Head of caudate nucleus (tissue), 42 donors: ENCODE measurements around the gene CDC14A.
"Not testable (repeated sequence)": the region's sequence is repeated elsewhere in the genome, so short reads cannot be mapped to it uniquely, and the experiment has no call there.

Experiments used
- DNase-seq, 42 donors: peaks; one replicate each; pipeline versions ENCODE4 v3.0.0 to v3.0.0-alpha.2; 2020 to 2021; ENCODE audit warnings: mixed read lengths in 7 of 42
- intact Hi-C: fragments of 100-400 bp; cut with DNase I; formaldehyde crosslinking; loops from one replicate; pipeline ENCODE4 v1.15.0; 2022

CDC14A gene

DNA sequence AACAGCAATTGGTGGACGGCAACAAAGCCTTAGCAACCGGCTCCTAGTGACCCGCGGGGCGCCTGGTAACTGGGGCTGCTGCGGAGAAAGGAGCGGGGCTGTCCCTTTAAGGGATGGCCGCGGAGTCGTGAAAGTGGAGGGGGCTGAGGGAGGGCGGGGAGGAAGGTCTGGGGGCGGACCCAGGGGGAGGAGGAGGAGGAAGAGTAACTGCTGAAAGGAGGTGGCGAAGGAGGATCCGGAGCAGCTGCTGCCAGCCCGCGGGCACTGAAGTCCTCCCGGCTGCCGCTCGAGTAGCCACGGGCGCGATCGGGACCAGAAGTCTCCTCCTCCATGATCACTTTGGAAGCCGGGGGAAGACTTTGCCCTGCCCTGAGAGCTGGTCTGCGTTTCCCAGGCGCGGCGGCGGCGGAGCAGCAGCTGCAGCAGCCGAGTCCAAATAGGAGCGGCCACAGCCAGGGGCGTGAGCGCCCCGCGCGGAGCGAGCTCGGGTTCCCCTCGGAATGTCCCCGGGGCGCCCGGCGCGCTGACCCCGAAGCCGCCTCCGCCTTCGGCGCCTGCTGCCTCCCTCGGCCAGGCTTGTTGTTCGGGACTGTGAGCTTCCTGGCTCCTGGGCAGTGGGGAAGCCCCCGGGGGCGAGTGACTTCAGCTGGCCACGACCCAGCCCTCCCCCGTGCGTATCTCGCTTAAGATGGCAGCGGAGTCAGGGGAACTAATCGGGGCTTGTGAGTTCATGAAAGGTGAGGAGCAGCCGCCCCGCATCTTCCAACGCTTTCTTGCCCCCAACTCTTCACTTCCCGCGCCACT is at the start of gene CDC14A:
CDC14A (plus strand) TSS at position 240 of the 804 bp plus-strand sequence; CDS start at position 689, 449 bp downstream.
- intact Hi-C loops: loop anchor here (5.0 kb wide), 2 partner anchors 85 to 100 kb away; partner anchors contain the start of gene RTCA
- peak; percentile 68 to 94 (median 86) for DNase-seq

GRCh38 chr1:100302739-100303138 is 49.6 kb upstream of the CDC14A start:
- DNase-seq: no peak
- intact Hi-C loops: no loop called here

DNA sequence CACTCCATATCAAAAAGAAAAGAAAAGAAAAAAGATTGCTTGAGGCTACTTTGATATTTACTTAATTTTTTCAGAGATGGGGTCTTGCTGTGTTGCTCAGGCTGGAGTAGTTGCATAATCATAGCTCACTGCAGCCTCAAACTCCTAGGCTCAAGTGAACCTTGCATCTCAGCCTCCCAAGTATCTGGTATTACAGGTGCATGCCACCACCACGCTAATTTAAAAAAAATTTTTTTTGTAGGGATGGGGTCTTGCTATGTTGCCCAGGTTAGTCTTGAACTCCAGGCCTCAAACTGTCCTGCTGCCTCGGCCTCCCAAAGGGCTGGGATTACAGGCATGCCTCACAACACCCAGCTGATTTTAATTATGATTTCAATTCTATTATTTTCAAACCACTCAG is 48.1 kb upstream of the CDC14A start:
- intact Hi-C loops: no loop called here
- no peak for DNase-seq

- intact Hi-C loops: no loop called here
- no peak for DNase-seq
Observed at GRCh38 chr1:100304921-100305320, 47.4 kb upstream of the CDC14A start.

DNA sequence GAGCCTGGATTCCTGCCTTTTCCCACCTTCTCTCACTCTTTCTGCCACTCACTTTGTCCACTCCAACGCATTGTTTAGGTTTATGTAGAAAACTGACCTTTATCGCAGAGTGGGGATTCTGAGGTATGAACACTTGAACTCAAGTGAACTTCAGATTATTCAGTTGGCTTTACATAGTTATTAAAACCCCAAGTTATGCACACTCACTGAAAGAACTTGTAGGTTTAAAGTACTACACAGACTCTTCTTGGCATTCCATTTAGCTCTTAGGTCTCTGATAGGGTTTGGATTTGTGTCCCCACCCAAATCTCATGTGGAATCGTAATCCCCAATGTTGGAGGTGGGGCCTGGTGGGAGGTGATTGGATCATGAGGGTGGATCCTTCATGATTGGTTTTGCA is 46.4 kb upstream of the CDC14A start:
- no peak for DNase-seq
- intact Hi-C loops: no loop called here

DNA sequence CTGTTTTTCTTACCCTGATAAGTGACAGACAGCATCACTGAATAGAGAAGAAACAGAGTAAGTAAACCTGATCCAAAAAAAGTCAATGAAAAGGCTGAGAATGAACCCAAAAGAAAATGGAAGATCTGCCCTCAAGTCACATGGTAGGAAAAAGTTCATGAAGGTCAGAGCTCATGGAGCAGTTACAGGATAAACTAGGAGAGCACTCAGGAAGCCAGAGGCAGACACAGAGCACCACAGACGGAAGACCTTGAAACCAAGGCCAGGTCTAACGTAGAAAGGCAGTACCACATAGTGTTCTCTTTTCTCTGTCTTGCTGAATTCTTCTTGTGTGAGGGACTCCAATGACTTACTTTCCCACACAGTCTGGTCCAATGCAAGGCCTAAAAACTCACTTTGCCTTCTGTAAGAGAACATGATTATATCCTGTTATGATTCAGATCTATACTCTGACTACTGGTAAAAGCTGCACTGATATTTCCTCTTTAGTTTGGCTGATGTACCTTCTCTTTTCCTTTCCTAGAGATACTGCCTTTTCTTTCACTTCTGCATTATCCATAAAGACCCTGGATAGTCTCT is 45.5 kb upstream of the CDC14A start:
- intact Hi-C loops: no loop called here
- no peak for DNase-seq

DNA sequence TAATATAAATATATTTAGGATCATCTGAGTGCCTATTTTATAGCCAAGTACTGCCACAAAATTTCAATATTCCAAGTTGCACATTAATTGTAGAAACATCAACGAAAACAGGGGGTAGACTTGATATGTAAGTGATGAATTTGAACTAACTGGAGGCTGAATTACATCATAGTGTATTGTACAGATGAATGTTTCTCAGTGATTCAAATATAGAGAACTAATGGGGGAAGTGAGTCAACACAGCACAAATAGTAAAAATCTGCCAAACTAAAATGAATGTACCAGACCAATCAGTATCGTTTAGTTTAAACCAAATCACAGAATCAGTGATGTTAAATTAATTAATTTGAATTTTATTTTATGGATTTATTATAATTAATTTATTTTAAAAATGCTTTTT is 43.5 kb upstream of the CDC14A start:
- DNase-seq: no peak
- intact Hi-C loops: no loop called here

DNA sequence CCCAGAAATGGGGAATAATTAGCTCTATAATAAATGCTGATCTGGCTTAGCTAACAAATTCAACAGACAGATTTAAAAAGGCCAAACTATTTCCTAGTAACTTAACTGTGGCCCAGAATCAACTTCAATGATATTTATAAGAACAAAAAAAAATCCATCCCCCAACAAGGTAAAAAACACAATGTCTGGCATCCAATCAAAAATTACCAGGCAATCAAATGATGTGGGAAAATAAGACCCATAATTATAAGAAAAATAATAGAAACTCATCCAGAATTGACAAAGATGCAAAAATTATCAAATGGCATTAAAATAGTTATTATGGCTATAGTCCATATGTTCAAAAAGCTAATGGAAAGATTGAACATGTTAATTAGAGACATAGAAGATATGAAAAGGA is 42.4 kb upstream of the CDC14A start:
- intact Hi-C loops: no loop called here
- no peak for DNase-seq

- DNase-seq: no peak
Observed at GRCh38 chr1:100313382-100313781, 38.9 kb upstream of the CDC14A start.

DNA sequence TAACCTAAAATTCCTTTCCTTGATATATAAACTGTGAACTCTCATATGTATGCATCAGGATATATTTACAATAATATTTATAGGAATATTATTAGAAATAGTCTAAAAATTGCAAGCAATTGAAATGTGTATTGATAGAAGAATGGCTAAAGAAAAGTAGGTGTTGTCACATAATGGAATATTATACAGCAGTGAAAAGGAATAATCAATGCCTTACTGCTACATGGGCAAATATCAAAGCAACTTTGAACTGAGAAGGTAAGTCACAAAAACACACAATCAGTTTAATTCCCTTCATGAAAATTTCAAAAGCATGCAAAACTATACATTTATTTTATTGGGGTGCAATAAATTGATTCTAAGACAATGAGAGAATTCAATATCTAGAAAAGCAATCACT is 35.7 kb upstream of the CDC14A start:
- intact Hi-C loops: no loop called here
- no peak for DNase-seq

More at GRCh38 chr1:100313382-100313781, 38.9 kb upstream of the CDC14A start:
- intact Hi-C loops: no loop called here

- intact Hi-C loops: no loop called here
- no peak for DNase-seq
Observed at GRCh38 chr1:100320311-100321099, 31.8 kb upstream of the CDC14A start.

GRCh38 chr1:100321100-100321493 is 31.2 kb upstream of the CDC14A start:
- intact Hi-C loops: no loop called here
- no peak for DNase-seq

DNA sequence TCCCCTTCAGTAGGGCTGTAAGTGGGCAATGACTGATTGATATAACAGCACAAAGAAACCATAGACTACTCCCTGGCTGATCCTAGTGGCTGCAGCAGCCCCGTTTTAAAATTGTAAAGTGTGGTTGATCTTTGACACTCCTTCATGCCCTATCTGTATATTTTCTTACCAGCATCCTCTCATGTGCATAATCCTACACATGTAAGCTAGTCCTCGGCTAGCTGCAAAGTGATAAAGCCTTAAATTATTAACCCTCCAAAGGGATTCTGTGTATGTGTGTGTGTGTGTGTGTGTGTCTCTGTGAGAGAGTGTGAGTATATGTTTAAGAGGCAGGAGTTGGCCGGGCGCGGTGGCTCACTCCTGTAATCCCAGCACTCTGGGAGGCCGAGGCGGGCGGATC is 30.8 kb upstream of the CDC14A start:
- intact Hi-C loops: no loop called here
- DNase-seq: no peak

GRCh38 chr1:100322436-100323211 is 29.7 kb upstream of the CDC14A start:
- DNase-seq: no peak
- intact Hi-C loops: no loop called here

- intact Hi-C loops: no loop called here
- DNase-seq: no peak
Observed at GRCh38 chr1:100323419-100324106, 28.7 kb upstream of the CDC14A start.

GRCh38 chr1:100325415-100326324 is 26.6 kb upstream of the CDC14A start:
- intact Hi-C loops: no loop called here
- no peak for DNase-seq

DNA sequence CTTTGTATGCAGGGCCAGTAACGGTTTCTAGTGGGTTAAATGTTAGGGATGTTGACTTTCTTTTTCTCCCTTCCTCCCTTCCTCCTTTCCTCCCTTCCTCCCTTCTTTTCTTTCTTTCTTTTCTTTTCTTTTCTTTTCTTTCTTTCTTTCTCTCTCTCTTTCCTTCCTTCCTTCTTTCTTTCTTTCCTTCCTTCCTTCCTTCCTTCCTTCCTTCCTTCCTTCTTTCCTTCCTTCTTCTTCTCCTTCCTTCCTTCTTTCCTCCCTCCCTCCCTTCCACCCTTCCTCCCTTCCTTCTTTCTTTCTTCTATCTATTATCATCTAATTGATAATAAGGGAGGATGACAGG is 26.0 kb upstream of the CDC14A start:
- DNase-seq, intact Hi-C loops: not testable (repeated sequence)

DNA sequence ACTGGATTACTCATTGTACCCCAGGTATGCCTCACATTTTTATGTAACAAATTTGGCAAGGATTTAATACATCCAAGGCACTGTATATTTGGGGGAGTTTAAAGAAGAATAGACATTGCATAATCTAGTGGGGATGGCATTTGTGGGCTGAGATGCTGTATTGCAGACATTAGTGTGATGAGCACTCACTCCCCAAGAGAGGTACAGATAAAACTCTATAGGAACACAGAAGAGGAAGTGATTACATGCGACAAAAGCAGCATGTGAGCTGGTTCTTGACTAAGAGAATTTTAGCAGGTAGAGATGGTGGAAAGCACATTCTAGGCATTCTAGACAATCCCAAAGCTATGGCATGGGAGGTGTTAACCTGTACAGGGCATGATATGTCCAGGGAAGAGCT is 24.2 kb upstream of the CDC14A start:
- peak in 7 of 42 donors; percentile 3 to 51 (median 12) for DNase-seq
- intact Hi-C loops: no loop called here
